Dendritic cell treated with granulocyte-macrophage colony-stimulating factor and Interleukin-4, amounts not matched to agents 40 ng/mL and 50 ng/mL, for 4 days (primary cell): ENCODE measurements around the gene ZNF236.
"Not testable (repeated sequence)": the region's sequence is repeated elsewhere in the genome, so short reads cannot be mapped to it uniquely, and the experiment has no call there.

Source experiments
- H3K27ac Mint-ChIP-seq: one replicate; pipeline ENCODE4 v1.8.0; 2022; ENCODE audit warnings: mild to moderate bottlenecking, mixed read lengths
- H3K27me3 Mint-ChIP-seq: one replicate; pipeline ENCODE4 v1.8.0; 2022; ENCODE audit warnings: mild to moderate bottlenecking, mixed read lengths
- H3K36me3 Mint-ChIP-seq: one replicate; pipeline ENCODE4 v1.8.0; 2022; ENCODE audit warnings: low read depth, mixed read lengths
- H3K4me1 Mint-ChIP-seq: one replicate; pipeline ENCODE4 v1.8.0; 2022; ENCODE audit warnings: low read depth, mixed read lengths
- H3K4me3 Mint-ChIP-seq: one replicate; pipeline ENCODE4 v1.8.0; 2022; ENCODE audit warnings: mild to moderate bottlenecking, moderate library complexity, mixed read lengths
- H3K9me3 Mint-ChIP-seq: one replicate; pipeline ENCODE4 v1.8.0; 2022; ENCODE audit warnings: mixed read lengths
- intact Hi-C: fragments of 100-400 bp; cut with micrococcal nuclease; formaldehyde crosslinking; loops from one replicate; pipeline ENCODE4 v1.15.0; 2022

ZNF236 gene

GRCh38 chr18:76806301-76806700 is 16.1 kb upstream of the ZNF236 start:
- Mint-ChIP-seq H3K9me3 (no peaks in the 10 kb centered on the region), H3K27me3 (peaks cover 16% of the 10 kb centered on the region), H3K36me3 (peaks cover 42% of the 10 kb centered on the region), H3K4me1 (peaks cover 16% of the 10 kb centered on the region), H3K4me3 (no peak overlapping the region), H3K27ac (no peak overlapping the region)
- intact Hi-C loops = loop anchor here (10.0 kb wide), 1 partner anchor 48 kb away; no protein-coding TSS in a partner anchor

- peaks cover 9% of the 10 kb centered on the region for H3K4me1 Mint-ChIP-seq
- H3K4me3 Mint-ChIP-seq = no peak overlapping the region
- intact Hi-C loops = loop anchor here (10.0 kb wide), 1 partner anchor 46 kb away; no protein-coding TSS in a partner anchor
- peaks cover 51% of the 10 kb centered on the region for H3K36me3 Mint-ChIP-seq
- H3K27me3 Mint-ChIP-seq = no peaks in the 10 kb centered on the region
- H3K27ac Mint-ChIP-seq = no peak overlapping the region
- no peaks in the 10 kb centered on the region for H3K9me3 Mint-ChIP-seq
Measured at GRCh38 chr18:76808561-76808960, 13.8 kb upstream of the ZNF236 start.

- peaks cover 77% of the 10 kb centered on the region for H3K36me3 Mint-ChIP-seq
- H3K4me3 Mint-ChIP-seq, intact Hi-C loops, H3K9me3 Mint-ChIP-seq, H3K27me3 Mint-ChIP-seq: not testable (repeated sequence)
- H3K27ac Mint-ChIP-seq = peak overlapping the region; percentile 64
- H3K4me1 Mint-ChIP-seq = peaks cover 11% of the 10 kb centered on the region
Measured at GRCh38 chr18:76811530-76811929, 10.8 kb upstream of the ZNF236 start.

- peaks cover 61% of the 10 kb centered on the region for H3K36me3 Mint-ChIP-seq
- H3K27ac Mint-ChIP-seq = no peak overlapping the region
- no peaks in the 10 kb centered on the region for H3K9me3 Mint-ChIP-seq
- intact Hi-C loops = no loop called here
- no peaks in the 10 kb centered on the region for H3K27me3 Mint-ChIP-seq
- H3K4me3 Mint-ChIP-seq = no peak overlapping the region
- H3K4me1 Mint-ChIP-seq = peaks cover 22% of the 10 kb centered on the region
Measured at GRCh38 chr18:76814256-76814655, 8.1 kb upstream of the ZNF236 start.

GRCh38 chr18:76816127-76816526 is 6.2 kb upstream of the ZNF236 start:
- Mint-ChIP-seq H3K4me3 (no peak overlapping the region), H3K36me3 (peaks cover 66% of the 10 kb centered on the region), H3K4me1 (peaks cover 36% of the 10 kb centered on the region), H3K9me3 (no peaks in the 10 kb centered on the region), H3K27ac (no peak overlapping the region), H3K27me3 (no peaks in the 10 kb centered on the region)
- intact Hi-C loops = no loop called here

- Mint-ChIP-seq H3K4me3 (no peak overlapping the region), H3K27me3 (no peaks in the 10 kb centered on the region), H3K27ac (no peak overlapping the region), H3K36me3 (peaks cover 69% of the 10 kb centered on the region), H3K9me3 (no peaks in the 10 kb centered on the region), H3K4me1 (peaks cover 31% of the 10 kb centered on the region)
- intact Hi-C loops = no loop called here
Measured at GRCh38 chr18:76817888-76818611, 4.3 kb upstream of the ZNF236 start.

- H3K4me1 Mint-ChIP-seq = peaks cover 46% of the 10 kb centered on the region
- intact Hi-C loops = loop anchor here (5.0 to 10.0 kb wide), 3 partner anchors 315 to 1612 kb away; partner anchors contain the start of genes MBP and PTGR3
- H3K27ac Mint-ChIP-seq = no peak overlapping the region
- no peak overlapping the region for H3K4me3 Mint-ChIP-seq
- no peaks in the 10 kb centered on the region for H3K27me3 Mint-ChIP-seq
- H3K9me3 Mint-ChIP-seq = no peaks in the 10 kb centered on the region
- peaks cover 55% of the 10 kb centered on the region for H3K36me3 Mint-ChIP-seq
Measured at GRCh38 chr18:76819411-76820136, 2.8 kb upstream of the ZNF236 start.

GRCh38 chr18:76821356-76821874 is 942 bp upstream of the ZNF236 start:
- Mint-ChIP-seq H3K27ac (peak overlapping the region; percentile 92), H3K4me1 (peaks cover 48% of the 10 kb centered on the region), H3K36me3 (peaks cover 36% of the 10 kb centered on the region), H3K9me3 (no peaks in the 10 kb centered on the region), H3K4me3 (peak overlapping the region; percentile 87), H3K27me3 (no peaks in the 10 kb centered on the region)
- intact Hi-C loops = loop anchor here (5.0 to 10.0 kb wide), 3 partner anchors 313 to 1614 kb away; partner anchors contain the start of genes MBP and PTGR3

- H3K27ac Mint-ChIP-seq = peak overlapping the region; percentile 92
- peak overlapping the region; percentile 87 for H3K4me3 Mint-ChIP-seq
- H3K36me3 Mint-ChIP-seq = peaks cover 32% of the 10 kb centered on the region
- no peaks in the 10 kb centered on the region for H3K27me3 Mint-ChIP-seq
- intact Hi-C loops = loop anchor here (1.0 to 10.0 kb wide), 4 partner anchors 20 to 1615 kb away; partner anchors contain the start of genes MBP and PTGR3
- peaks cover 48% of the 10 kb centered on the region for H3K4me1 Mint-ChIP-seq
- no peaks in the 10 kb centered on the region for H3K9me3 Mint-ChIP-seq
Measured at GRCh38 chr18:76821875-76822505, 367 bp upstream of the ZNF236 start.

GRCh38 chr18:76823161-76823538 is 793 bp downstream of the ZNF236 start:
- no peaks in the 10 kb centered on the region for H3K9me3 Mint-ChIP-seq
- intact Hi-C loops = loop anchor here (5.0 to 10.0 kb wide), 3 partner anchors 312 to 1616 kb away; partner anchors contain the start of genes MBP and PTGR3
- H3K27me3 Mint-ChIP-seq = no peaks in the 10 kb centered on the region
- peaks cover 49% of the 10 kb centered on the region for H3K4me1 Mint-ChIP-seq
- peak overlapping the region; percentile 75 for H3K4me3 Mint-ChIP-seq
- H3K27ac Mint-ChIP-seq = peak overlapping the region; percentile 92
- peaks cover 29% of the 10 kb centered on the region for H3K36me3 Mint-ChIP-seq

- Mint-ChIP-seq H3K36me3 (peaks cover 25% of the 10 kb centered on the region), H3K9me3 (no peaks in the 10 kb centered on the region), H3K4me1 (peaks cover 44% of the 10 kb centered on the region), H3K4me3 (peak overlapping the region; percentile 75), H3K27me3 (no peaks in the 10 kb centered on the region), H3K27ac (peak overlapping the region; percentile 92)
- intact Hi-C loops = loop anchor here (5.0 to 10.0 kb wide), 3 partner anchors 311 to 1616 kb away; partner anchors contain the start of genes MBP and PTGR3
Measured at GRCh38 chr18:76823587-76824011, 1.2 kb downstream of the ZNF236 start.

- intact Hi-C loops = loop anchor here (5.0 to 10.0 kb wide), 3 partner anchors 311 to 1617 kb away; partner anchors contain the start of genes MBP and PTGR3
- peaks cover 43% of the 10 kb centered on the region for H3K4me1 Mint-ChIP-seq
- peaks cover 25% of the 10 kb centered on the region for H3K36me3 Mint-ChIP-seq
- H3K27me3 Mint-ChIP-seq = no peaks in the 10 kb centered on the region
- H3K9me3 Mint-ChIP-seq = no peaks in the 10 kb centered on the region
- peak overlapping the region; percentile 75 for H3K4me3 Mint-ChIP-seq
- peak overlapping the region; percentile 92 for H3K27ac Mint-ChIP-seq
Measured at GRCh38 chr18:76824145-76824676, 1.9 kb downstream of the ZNF236 start.

- peaks cover 42% of the 10 kb centered on the region for H3K4me1 Mint-ChIP-seq
- no peaks in the 10 kb centered on the region for H3K9me3 Mint-ChIP-seq
- intact Hi-C loops = loop anchor here (5.0 to 10.0 kb wide), 3 partner anchors 310 to 1617 kb away; partner anchors contain the start of genes MBP and PTGR3
- no peak overlapping the region for H3K4me3 Mint-ChIP-seq
- no peak overlapping the region for H3K27ac Mint-ChIP-seq
- no peaks in the 10 kb centered on the region for H3K27me3 Mint-ChIP-seq
- peaks cover 21% of the 10 kb centered on the region for H3K36me3 Mint-ChIP-seq
Measured at GRCh38 chr18:76824754-76825153, 2.4 kb downstream of the ZNF236 start.
